OCI-LY3 (cell line): Measurements from ENCODE around the gene DDX20.

Experiments
- H2AFZ ChIP-seq: fragments of 200-600, 300-600 bp; shearing (Covaris generic); 2 replicates; pipeline ENCODE4 v1.6.0; 2014; ENCODE audit warnings: antibody characterized with exemption, low read depth, low read length
- H3K27ac ChIP-seq: fragments of 200-600, 300-600 bp; sonication (generic); 2 replicates; pipeline ENCODE4 v1.5.1; 2014; ENCODE audit warnings: mild to moderate bottlenecking, low read length, moderate library complexity, mixed read lengths
- H3K27me3 ChIP-seq: fragments of 200-600, 300-600 bp; sonication (generic); 2 replicates; pipeline ENCODE4 v1.6.1; 2014; ENCODE audit warnings: low read depth, low read length, mixed read lengths
- H3K36me3 ChIP-seq: fragments of 200-600, 300-600 bp; sonication (generic); replicated peaks from 2 replicates; pipeline ENCODE3; 2014; ENCODE audit warnings: low read depth, low read length, mixed read lengths
- H3K4me1 ChIP-seq: fragments of 300-600, 200-600 bp; sonication (generic); 2 replicates; pipeline ENCODE4 v1.6.1; 2014; ENCODE audit warnings: low read length, mixed read lengths
- H3K4me2 ChIP-seq: fragments of 200-600, 300-600 bp; sonication (generic); 2 replicates; pipeline ENCODE4 v1.6.1; 2014; ENCODE audit warnings: low read length, mixed read lengths
- H3K4me3 ChIP-seq: fragments of 300-600, 200-600 bp; sonication (generic); 2 replicates; pipeline ENCODE4 v1.5.1; 2014; ENCODE audit warnings: antibody characterized with exemption, mild to moderate bottlenecking, low read length, moderate library complexity
- H3K79me2 ChIP-seq: fragments of 300-600, 200-600 bp; shearing (Covaris generic); 2 replicates; pipeline ENCODE4 v1.6.1; 2014; ENCODE audit warnings: mild to moderate bottlenecking, low read length, mixed read lengths
- H3K9ac ChIP-seq: fragments of 300-600, 200-600 bp; shearing (Covaris generic); 2 replicates; pipeline ENCODE4 v1.6.0; 2014; ENCODE audit warnings: mild to moderate bottlenecking, low read length, moderate library complexity
- H3K9me3 ChIP-seq: fragments of 200-600, 300-600 bp; shearing (Covaris generic); 2 replicates; pipeline ENCODE4 v1.6.1; 2014; ENCODE audit warnings: low read length, mixed read lengths; ENCODE audit not compliant: insufficient read depth
- H4K20me1 ChIP-seq: fragments of 200-600, 300-600 bp; sonication (generic); 2 replicates; pipeline ENCODE4 v1.6.1; 2016; ENCODE audit warnings: low read length, mixed read lengths; ENCODE audit not compliant: insufficient read depth
- EZH2phosphoT487 ChIP-seq: fragments of 200-600 bp; shearing (Covaris generic); IDR thresholded peaks from 2 replicates; pipeline ENCODE4 v1.6.1; 2018; ENCODE audit warnings: antibody characterized with exemption, mixed run types, low read depth
- TF ChIP-seq, protein P1 (sequence below): fragments of 200-600, 300-600 bp; sonication (generic); IDR thresholded peaks from 2 replicates; pipeline ENCODE4 v1.5.1; 2014; ENCODE audit warnings: antibody characterized with exemption, low read length, low read depth

DDX20 gene

DNA sequence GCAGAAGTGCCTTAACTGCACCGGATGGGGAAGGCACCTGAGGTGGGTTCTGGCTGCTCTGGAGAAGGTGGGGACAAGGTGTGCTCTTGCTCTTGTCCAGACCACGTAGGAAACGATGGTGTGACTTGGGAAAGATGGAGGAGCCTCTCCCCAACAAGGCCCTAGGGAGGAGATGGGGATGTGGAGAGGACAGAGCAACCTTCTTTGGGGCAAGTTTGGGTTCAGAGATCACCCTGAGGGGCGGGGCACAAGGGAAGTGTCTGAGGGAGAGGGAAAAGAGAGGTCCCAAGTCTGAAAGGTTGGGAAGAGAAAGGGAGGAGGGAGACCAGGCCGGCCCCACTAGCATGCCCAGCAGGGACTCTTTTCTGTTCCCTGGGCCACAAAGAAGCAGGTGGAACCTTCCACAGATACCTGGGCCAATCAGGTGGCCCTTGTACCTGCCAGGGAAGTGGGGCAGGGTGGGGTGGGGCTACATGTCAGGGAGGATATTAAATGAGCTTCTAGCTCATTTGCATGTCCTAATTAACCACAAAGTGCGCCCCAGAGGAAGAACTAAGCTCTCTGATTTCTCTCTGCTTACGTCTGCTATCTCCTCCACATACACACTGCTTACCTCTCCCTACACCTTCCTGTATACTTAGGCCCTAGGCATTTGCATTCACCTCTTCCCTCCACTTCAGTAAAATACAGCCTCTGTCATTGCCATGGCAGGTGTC is 32.5 kb upstream of the DDX20 start:
- TF ChIP-seq, protein P1, sequence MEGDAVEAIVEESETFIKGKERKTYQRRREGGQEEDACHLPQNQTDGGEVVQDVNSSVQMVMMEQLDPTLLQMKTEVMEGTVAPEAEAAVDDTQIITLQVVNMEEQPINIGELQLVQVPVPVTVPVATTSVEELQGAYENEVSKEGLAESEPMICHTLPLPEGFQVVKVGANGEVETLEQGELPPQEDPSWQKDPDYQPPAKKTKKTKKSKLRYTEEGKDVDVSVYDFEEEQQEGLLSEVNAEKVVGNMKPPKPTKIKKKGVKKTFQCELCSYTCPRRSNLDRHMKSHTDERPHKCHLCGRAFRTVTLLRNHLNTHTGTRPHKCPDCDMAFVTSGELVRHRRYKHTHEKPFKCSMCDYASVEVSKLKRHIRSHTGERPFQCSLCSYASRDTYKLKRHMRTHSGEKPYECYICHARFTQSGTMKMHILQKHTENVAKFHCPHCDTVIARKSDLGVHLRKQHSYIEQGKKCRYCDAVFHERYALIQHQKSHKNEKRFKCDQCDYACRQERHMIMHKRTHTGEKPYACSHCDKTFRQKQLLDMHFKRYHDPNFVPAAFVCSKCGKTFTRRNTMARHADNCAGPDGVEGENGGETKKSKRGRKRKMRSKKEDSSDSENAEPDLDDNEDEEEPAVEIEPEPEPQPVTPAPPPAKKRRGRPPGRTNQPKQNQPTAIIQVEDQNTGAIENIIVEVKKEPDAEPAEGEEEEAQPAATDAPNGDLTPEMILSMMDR = no peak
- no peak for TF ChIP-seq EZH2phosphoT487
- H2AFZ ChIP-seq = no peak overlapping the region
- no peaks in the 10 kb centered on the region for H3K79me2 ChIP-seq
- no peaks in the 10 kb centered on the region for H3K9me3 ChIP-seq
- peaks cover 4% of the 10 kb centered on the region; the same call in 1 of the 2 replicates for H4K20me1 ChIP-seq
- H3K36me3 ChIP-seq = no peaks in the 10 kb centered on the region
- no peak overlapping the region for H3K27ac ChIP-seq
- H3K4me3 ChIP-seq = no peak overlapping the region
- H3K9ac ChIP-seq = no peak overlapping the region
- no peaks in the 10 kb centered on the region for H3K27me3 ChIP-seq
- no peaks in the 10 kb centered on the region for H3K4me1 ChIP-seq
- no peak overlapping the region for H3K4me2 ChIP-seq

DNA sequence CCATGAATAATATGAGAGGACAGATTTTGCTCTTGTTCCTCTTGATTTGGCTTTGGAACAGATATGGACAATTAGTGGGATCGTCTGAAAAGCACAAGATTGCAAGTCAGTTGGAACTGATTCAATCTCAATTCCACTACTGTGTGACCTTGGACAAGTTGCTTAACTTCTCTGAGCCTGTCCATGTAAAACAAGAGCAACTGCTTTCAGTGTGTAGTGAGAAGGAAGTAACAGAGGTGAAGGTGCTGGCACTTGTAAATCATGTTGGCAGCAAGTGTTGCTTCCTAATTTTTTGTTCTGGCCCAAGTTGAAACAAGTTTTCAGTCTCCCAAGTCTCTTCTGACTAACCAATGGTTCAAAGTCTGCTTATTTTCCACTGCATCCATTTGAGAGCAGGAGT is 31.8 kb upstream of the DDX20 start:
- Histone ChIP-seq H3K4me1 (no peaks in the 10 kb centered on the region), H3K27ac (no peak overlapping the region), H2AFZ (no peak overlapping the region), H4K20me1 (0 out of 2 replicates have a peak, but pooled peaks cover 3% of the 10 kb centered on the region), H3K4me3 (no peak overlapping the region), H3K79me2 (no peaks in the 10 kb centered on the region), H3K4me2 (no peak overlapping the region), H3K9ac (no peak overlapping the region), H3K9me3 (no peaks in the 10 kb centered on the region), H3K36me3 (no peaks in the 10 kb centered on the region), H3K27me3 (no peaks in the 10 kb centered on the region)
- TF ChIP-seq, protein P1 = no peak
- TF ChIP-seq EZH2phosphoT487 = no peak

DNA sequence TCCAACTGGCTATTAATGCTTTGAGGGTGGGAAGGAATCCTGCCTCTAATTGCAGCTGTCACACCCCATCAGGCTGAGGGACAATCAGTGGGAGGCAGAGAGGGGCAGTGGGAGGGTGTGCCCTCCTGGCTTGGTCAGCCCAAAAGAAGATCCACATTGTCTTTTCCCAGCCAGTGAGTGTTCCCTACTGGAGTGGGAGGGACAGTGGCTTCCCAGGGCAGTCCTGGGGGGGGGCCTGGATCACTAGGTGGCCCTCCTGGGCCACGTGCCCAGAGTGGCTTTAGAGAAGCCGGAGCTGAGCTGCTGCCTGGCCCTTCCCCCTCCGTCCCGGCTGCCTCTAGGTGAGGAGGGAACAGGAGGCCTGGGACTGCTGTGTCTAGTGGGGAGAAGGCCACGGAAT is 30.5 kb upstream of the DDX20 start:
- Histone ChIP-seq H3K36me3 (no peaks in the 10 kb centered on the region), H3K9me3 (no peaks in the 10 kb centered on the region), H3K27ac (no peak overlapping the region), H3K4me3 (no peak overlapping the region), H3K4me2 (no peak overlapping the region), H3K9ac (no peak overlapping the region), H4K20me1 (no peaks in the 10 kb centered on the region), H3K4me1 (no peaks in the 10 kb centered on the region), H3K79me2 (no peaks in the 10 kb centered on the region), H2AFZ (no peak overlapping the region), H3K27me3 (no peaks in the 10 kb centered on the region)
- TF ChIP-seq, protein P1 = no peak
- TF ChIP-seq EZH2phosphoT487 = no peak

DNA sequence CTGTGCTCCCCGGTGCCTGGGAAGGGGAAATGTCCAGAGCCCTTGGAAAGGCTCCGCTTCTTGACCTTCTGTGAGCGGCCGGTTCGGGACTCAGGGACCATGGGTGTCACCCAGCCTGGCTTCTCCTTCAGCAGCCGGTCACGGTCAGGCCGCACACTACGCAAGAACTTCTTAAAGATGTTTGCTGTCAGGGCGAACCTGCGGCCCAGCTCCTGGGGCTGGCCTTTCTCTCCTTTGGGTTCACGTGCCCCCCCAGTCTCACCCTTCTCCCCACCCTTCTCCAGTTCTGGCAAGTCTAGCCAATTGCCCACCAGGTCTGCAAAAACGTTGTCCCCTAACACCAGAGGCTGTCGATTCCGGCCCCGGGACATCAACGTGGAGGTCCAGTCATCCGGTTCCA is 28.6 kb upstream of the DDX20 start:
- Histone ChIP-seq H3K4me2 (no peak overlapping the region), H3K27me3 (no peaks in the 10 kb centered on the region), H2AFZ (no peak overlapping the region), H3K4me1 (no peaks in the 10 kb centered on the region), H3K36me3 (no peaks in the 10 kb centered on the region), H3K79me2 (no peaks in the 10 kb centered on the region), H4K20me1 (no peaks in the 10 kb centered on the region), H3K9ac (no peak overlapping the region), H3K4me3 (no peak overlapping the region), H3K27ac (no peak overlapping the region), H3K9me3 (no peaks in the 10 kb centered on the region)
- TF ChIP-seq, protein P1 = no peak
- TF ChIP-seq EZH2phosphoT487 = no peak
